ENCODE results near the gene SH3RF2.

- TF ChIP-seq POLR2A (IDR thresholded peaks at IDR 0.05), result no peak
- TF ChIP-seq CTCF (IDR thresholded peaks at IDR 0.05), result no peak
Observed at GRCh38 chr5:145988993-145989392, 52.6 kb downstream of the SH3RF2 start.
